ENCODE data around the gene MYO5B. TPM values are rescaled to one million over a fixed set of nuclear protein-coding genes. Genes with fewer than 3 reads are reported as not detected.

The MYO5B gene
- total RNA-seq, 1 experiment from 2014 or later: 32.1 TPM

DNA sequence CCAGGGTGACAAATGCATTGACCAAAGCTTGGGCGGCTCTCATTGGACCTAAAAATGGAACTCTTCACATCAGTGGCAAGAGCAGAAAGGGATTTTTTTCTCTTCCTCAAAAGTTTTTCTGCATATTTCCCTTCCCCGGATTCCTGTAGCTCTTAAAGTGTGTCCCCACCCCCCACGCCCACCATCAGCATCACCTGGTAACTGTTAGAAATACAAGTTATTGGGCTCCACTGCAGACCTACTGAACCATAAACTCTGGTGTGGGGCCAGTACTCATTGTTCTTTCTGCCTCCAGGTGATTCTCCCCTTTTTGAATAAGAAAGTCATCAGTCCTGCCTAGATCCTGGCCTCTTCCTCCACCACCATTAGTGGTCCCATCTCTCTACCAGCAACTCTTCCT lies 1.3 kb upstream of the MYO5B start:
- H2AFZ ChIP-seq (ENCODE audit: low read depth, low read length, poor library complexity, severe bottlenecking): no peak overlapping the region
- H3K9ac ChIP-seq (ENCODE audit: low read length): no peak overlapping the region
- ChIA-PET POLR2A (no interaction called here), RAD21 (ENCODE audit: low non-redundant PET in 1 of 2, low total read pairs in 2 of 2, uncharacterized antibody in 2 of 2, unreplicated experiment in 2 of 2) (no interaction called here), CTCF (interaction anchor here (1.1 to 3.1 kb wide), 4 partner anchors 8 to 161 kb away, joined by 3 to 20 read pairs (median 8); no protein-coding TSS in a partner anchor)
- TF ChIP-seq, protein P1, sequence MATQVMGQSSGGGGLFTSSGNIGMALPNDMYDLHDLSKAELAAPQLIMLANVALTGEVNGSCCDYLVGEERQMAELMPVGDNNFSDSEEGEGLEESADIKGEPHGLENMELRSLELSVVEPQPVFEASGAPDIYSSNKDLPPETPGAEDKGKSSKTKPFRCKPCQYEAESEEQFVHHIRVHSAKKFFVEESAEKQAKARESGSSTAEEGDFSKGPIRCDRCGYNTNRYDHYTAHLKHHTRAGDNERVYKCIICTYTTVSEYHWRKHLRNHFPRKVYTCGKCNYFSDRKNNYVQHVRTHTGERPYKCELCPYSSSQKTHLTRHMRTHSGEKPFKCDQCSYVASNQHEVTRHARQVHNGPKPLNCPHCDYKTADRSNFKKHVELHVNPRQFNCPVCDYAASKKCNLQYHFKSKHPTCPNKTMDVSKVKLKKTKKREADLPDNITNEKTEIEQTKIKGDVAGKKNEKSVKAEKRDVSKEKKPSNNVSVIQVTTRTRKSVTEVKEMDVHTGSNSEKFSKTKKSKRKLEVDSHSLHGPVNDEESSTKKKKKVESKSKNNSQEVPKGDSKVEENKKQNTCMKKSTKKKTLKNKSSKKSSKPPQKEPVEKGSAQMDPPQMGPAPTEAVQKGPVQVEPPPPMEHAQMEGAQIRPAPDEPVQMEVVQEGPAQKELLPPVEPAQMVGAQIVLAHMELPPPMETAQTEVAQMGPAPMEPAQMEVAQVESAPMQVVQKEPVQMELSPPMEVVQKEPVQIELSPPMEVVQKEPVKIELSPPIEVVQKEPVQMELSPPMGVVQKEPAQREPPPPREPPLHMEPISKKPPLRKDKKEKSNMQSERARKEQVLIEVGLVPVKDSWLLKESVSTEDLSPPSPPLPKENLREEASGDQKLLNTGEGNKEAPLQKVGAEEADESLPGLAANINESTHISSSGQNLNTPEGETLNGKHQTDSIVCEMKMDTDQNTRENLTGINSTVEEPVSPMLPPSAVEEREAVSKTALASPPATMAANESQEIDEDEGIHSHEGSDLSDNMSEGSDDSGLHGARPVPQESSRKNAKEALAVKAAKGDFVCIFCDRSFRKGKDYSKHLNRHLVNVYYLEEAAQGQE (IDR thresholded peaks at IDR 0.05; ENCODE audit: low read depth): no peak
- no peak for TF ChIP-seq TCF7L2 (IDR thresholded peaks at IDR 0.05; ENCODE audit: borderline replicate concordance, extremely low read depth, insufficient read depth, insufficient read length)
- no peak for TF ChIP-seq FOSL1 (IDR thresholded peaks at IDR 0.05; ENCODE audit: low read depth)
- no peak for TF ChIP-seq ZFX (IDR thresholded peaks at IDR 0.05)
- TF ChIP-seq CTCF (IDR thresholded peaks at IDR 0.05 in 2 of 3, conservative IDR thresholded peaks at IDR 0.05 in 1 of 3; ENCODE audit: borderline replicate concordance in 1 of 3, insufficient read depth in 1 of 3, low read depth in 2 of 3, low read length in 2 of 3): no peak
- no peak overlapping the region for H3K4me2 ChIP-seq (ENCODE audit: low read length)
- no peak for ATAC-seq
- no peak overlapping the region for H3K27ac ChIP-seq (ENCODE audit: low read depth, low read length)
- no peaks in the 10 kb centered on the region for H3K36me3 ChIP-seq (ENCODE audit: control insufficient read depth in 1 of 2, insufficient read depth in 2 of 2, low read length in 2 of 2)
- no peak for DNase-seq (ENCODE audit: low read depth, low spot score)
- BruUV-seq (replicated peaks): no TSS peak
- peaks cover 6 to 17% of the 10 kb centered on the region in 2 experiments; a peak in 1 of 4 replicates for H3K4me1 ChIP-seq (ENCODE audit: control insufficient read depth in 1 of 2, insufficient read depth in 2 of 2, low read length in 2 of 2)
- intact Hi-C loops (cut with micrococcal nuclease): loop anchor here (2.0 kb wide), 1 partner anchor 145 kb away; no protein-coding TSS in a partner anchor
- no peak overlapping the region for H3K4me3 ChIP-seq (replicated peaks in 1 of 2; ENCODE audit: low read depth in 1 of 2, low read length in 2 of 2)
- no peaks in the 10 kb centered on the region for H3K27me3 ChIP-seq (ENCODE audit: insufficient read depth, low read length)
- H4K20me1 ChIP-seq (ENCODE audit: insufficient read depth): no peaks in the 10 kb centered on the region
- no peaks in the 10 kb centered on the region for H3K9me2 ChIP-seq (ENCODE audit: insufficient read depth)
- no peaks in the 10 kb centered on the region for H3K9me3 ChIP-seq (ENCODE audit: control insufficient read depth in 1 of 2, insufficient read depth in 1 of 2, low read depth in 1 of 2, low read length in 2 of 2)
- no peaks in the 10 kb centered on the region for H3K79me2 ChIP-seq (ENCODE audit: insufficient read depth, low read length)
